NB4 (cell line): ENCODE data around the gene KIAA1671.

Experiments
- CTCF ChIP-seq: IDR thresholded peaks from one replicate; pipeline ENCODE4 v1.5.1; 2012; ENCODE audit warnings: low read depth, low read length
- MAX ChIP-seq: IDR thresholded peaks from 2 replicates; pipeline ENCODE4 v1.6.1; 2011; ENCODE audit warnings: low read depth, low read length
- MYC ChIP-seq: IDR thresholded peaks from 2 replicates; pipeline ENCODE4 v1.6.1; 2011; ENCODE audit warnings: low read depth, low read length
- POLR2A ChIP-seq: IDR thresholded peaks from 2 replicates; pipeline ENCODE4 v1.6.1; 2011; ENCODE audit warnings: mild to moderate bottlenecking; ENCODE audit not compliant: insufficient read length; ENCODE audit errors: extremely low read depth

DNA sequence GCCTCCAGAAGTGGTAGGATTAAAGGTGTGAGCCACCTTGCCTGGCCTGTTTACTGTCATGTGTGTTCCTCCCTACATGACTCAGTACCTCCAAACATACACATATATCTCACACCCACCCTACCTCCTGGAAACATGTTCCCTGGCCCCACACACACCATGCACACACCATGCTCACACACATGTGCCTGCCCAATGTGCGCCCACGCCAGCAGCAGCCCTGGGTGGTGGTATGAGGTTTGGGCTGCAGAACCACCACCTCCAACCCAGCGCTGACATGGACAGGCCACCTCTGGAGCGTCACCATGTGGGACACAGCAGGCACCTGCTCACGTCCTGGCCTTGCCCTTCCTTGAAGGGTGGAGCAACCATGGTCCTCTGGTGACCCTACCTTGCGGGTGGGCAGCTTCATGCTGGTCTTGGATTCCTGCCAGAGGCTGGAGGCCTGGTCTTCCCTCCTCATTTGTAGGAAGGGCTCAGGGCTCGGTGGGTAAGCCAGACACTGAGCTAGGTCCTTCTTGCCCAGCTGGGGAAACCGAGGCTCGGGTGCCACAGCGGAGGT is 37.9 kb downstream of the KIAA1671 start:
- no peak for TF ChIP-seq CTCF
- TF ChIP-seq POLR2A, result no peak
- no peak for TF ChIP-seq MAX
- TF ChIP-seq MYC, result no peak
